GM23338 (cell line): ENCODE measurements around the gene MCU.

Experiments used
- CREB1 ChIP-seq: fragments of 250-450 bp; sonication (Bioruptor Pico); IDR thresholded peaks from 2 replicates; pipeline ENCODE4 v1.5.0; 2020; ENCODE audit warnings: low read depth, mild to moderate bottlenecking, moderate library complexity
- CTCF ChIP-seq, 2 experiments: fragments of 200-600 bp in 1 of 2; sonication (generic) in 1 of 2; conservative IDR thresholded peaks; 2 replicates each; pipeline versions ENCODE4 v1.5.1 to v1.6.1; 2016 to 2017; ENCODE audit warnings: antibody characterized with exemption in 2 of 2, low read depth in 2 of 2, mild to moderate bottlenecking in 2 of 2, moderate library complexity in 1 of 2
- EZH2 ChIP-seq: fragments of 200-600 bp; sonication (generic); IDR thresholded peaks from one replicate; pipeline ENCODE4 v1.8.0; 2017; ENCODE audit warnings: antibody characterized with exemption, mild to moderate bottlenecking, low read depth; ENCODE audit not compliant: unreplicated experiment
- EZH2phosphoT487 ChIP-seq: fragments of 200-600 bp; sonication (generic); IDR thresholded peaks from one replicate; pipeline ENCODE4 v1.8.1; 2018; ENCODE audit warnings: antibody characterized with exemption; ENCODE audit not compliant: unreplicated experiment
- POLR2AphosphoS5 ChIP-seq: IDR thresholded peaks from 2 replicates; pipeline ENCODE4 v1.6.1; 2016; ENCODE audit warnings: antibody characterized with exemption, low read depth
- REST ChIP-seq: IDR thresholded peaks from one replicate; pipeline ENCODE4 v1.6.1; 2018; ENCODE audit warnings: antibody characterized with exemption; ENCODE audit not compliant: unreplicated experiment

- TF ChIP-seq CTCF (conservative IDR thresholded peaks at IDR 0.05; ENCODE audit: low read depth in 2 of 2) (no peak), EZH2 (no peak), POLR2AphosphoS5 (no peak), EZH2phosphoT487 (no peak), CREB1 (CRISPR knock-in tag) (no peak), REST (no peak)
Measured at GRCh38 chr10:72688208-72688651, 3.7 kb upstream of the MCU start.
